Kidney (tissue), 14 donors: ENCODE results near the gene PABPC1L. TPM values are rescaled to one million over a fixed set of nuclear protein-coding genes. Genes with fewer than 3 reads are reported as not detected.

ENCODE experiments used
- DNase-seq, 5 donors: peaks; one replicate each; pipeline ENCODE4 v3.0.0-alpha.2; 2013 to 2020
- FAIRE-seq: peaks from 2 replicates; lab custom pipeline; 2012; peaks lifted over from hg19 to GRCh38; lab: Jason Lieb, UNC
- H3K27ac ChIP-seq, 2 donors: one replicate each; pipeline ENCODE4 v1.7.0; 2013; ENCODE audit warnings: low read depth in 2 of 2, low read length in 2 of 2, inconsistent platforms in 1 of 2
- H3K27me3 ChIP-seq: one replicate; pipeline ENCODE4 v1.7.1; 2013; ENCODE audit warnings: low read length, inconsistent platforms; ENCODE audit not compliant: control insufficient read depth, insufficient read depth
- H3K36me3 ChIP-seq, 3 donors: one replicate each; pipeline versions ENCODE4 v1.7.0 to v1.7.1; 2013; ENCODE audit warnings: low read length in 3 of 3, control low read depth in 1 of 3, inconsistent platforms in 1 of 3; ENCODE audit not compliant: insufficient read depth in 3 of 3, control insufficient read depth in 2 of 3
- H3K4me1 ChIP-seq, 3 donors: one replicate each; pipeline versions ENCODE4 v1.7.0 to v1.7.1; 2013; ENCODE audit warnings: low read length in 3 of 3, inconsistent platforms in 1 of 3, low read depth in 1 of 3; ENCODE audit not compliant: control insufficient read depth in 2 of 3, insufficient read depth in 2 of 3
- H3K4me3 ChIP-seq, 3 donors: one replicate each; pipeline versions ENCODE4 v1.7.0 to v1.8.1; 2013; ENCODE audit warnings: low read length in 3 of 3, control low read depth in 1 of 3, inconsistent platforms in 1 of 3
- H3K9ac ChIP-seq, 3 donors: one replicate each; pipeline versions ENCODE4 v1.7.0 to v1.7.1; 2013; ENCODE audit warnings: low read length in 3 of 3, control low read depth in 1 of 3, inconsistent platforms in 1 of 3
- H3K9me3 ChIP-seq, 3 donors: one replicate each; pipeline versions ENCODE4 v1.7.0 to v1.7.1; 2013; ENCODE audit warnings: low read length in 3 of 3, control low read depth in 1 of 3, inconsistent platforms in 1 of 3; ENCODE audit not compliant: control insufficient read depth in 2 of 3, insufficient read depth in 1 of 3
- CTCF ChIP-seq: IDR thresholded peaks from 3 replicates; pipeline ENCODE4 v1.5.1; 2012; ENCODE audit warnings: mild to moderate bottlenecking, moderate library complexity, borderline replicate concordance; ENCODE audit not compliant: insufficient read depth; ENCODE audit errors: extremely low read depth
- intact Hi-C: fragments of 100-400 bp; cut with DNase I; formaldehyde crosslinking; loops from one replicate; pipeline ENCODE4 v1.11.1; 2022
- polyA plus RNA-seq: library from polyadenylated mRNA; stranded (reverse); fragments of 350-450 nt; fragmentation: Illumina TruSeq; extraction: RNeasy Lipid Tissue Mini Kit (QIAGEN cat#74804); gene quantifications from one replicate; pipeline ENCODE4 v1.2.3, GENCODE V29; 2014; ENCODE audit warnings: low read depth, low replicate concordance; ENCODE audit not compliant: insufficient read depth
- total RNA-seq: library from RNA; stranded (reverse); fragmentation: NEBNext Ultra II Directional; extraction: Animal tissue kit (Norgen Biotek cat#: 25700); gene quantifications from one replicate; pipeline ENCODE4 v1.2.1, GENCODE V29; 2021
- donor health status: control.
- donor health status: control.
- donor health status: control.
- donor health status: control.
- donor health status: control.
- donor health status: DM: yes; HTN: yes; CAD: no.
- donor health status: Normal renal cell carcinoma (clear cell type).

The PABPC1L gene
- total and polyA plus RNA-seq, 2 donors from 2014 or later, result 24.4 to 48.6 TPM

DNA sequence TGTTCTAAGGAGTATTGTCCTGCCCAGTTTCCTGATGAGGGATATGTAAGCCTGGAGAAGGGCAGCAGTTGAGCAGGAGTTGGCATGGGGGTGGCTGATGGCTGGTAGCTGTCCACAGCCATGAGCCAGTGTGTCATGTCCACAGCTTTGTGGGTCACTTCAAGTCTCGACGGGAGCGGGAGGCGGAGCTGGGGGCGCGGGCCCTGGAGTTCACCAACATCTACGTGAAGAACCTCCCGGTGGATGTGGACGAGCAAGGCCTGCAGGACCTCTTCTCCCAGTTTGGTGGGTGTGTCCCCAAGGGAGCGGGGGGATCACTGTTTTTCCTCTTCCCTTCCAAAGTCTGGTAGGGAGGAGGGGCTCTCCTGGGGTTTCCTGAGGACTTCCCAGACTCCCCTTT lies 8.9 kb downstream of the PABPC1L start:
- intact Hi-C loops, result no loop called here
- Histone ChIP-seq H3K9me3 (no peaks in the 10 kb centered on the region), H3K36me3 (peaks cover 0 to 14% (median 0%) of the 10 kb centered on the region in 3 donors), H3K27ac (no peak overlapping the region), H3K9ac (no peak overlapping the region), H3K27me3 (no peaks in the 10 kb centered on the region), H3K4me3 (no peak overlapping the region), H3K4me1 (no peaks in the 10 kb centered on the region)
- TF ChIP-seq CTCF, result no peak
- DNase-seq (peak in 1 of 5 donors; percentile 74), FAIRE-seq (no peak)

DNA sequence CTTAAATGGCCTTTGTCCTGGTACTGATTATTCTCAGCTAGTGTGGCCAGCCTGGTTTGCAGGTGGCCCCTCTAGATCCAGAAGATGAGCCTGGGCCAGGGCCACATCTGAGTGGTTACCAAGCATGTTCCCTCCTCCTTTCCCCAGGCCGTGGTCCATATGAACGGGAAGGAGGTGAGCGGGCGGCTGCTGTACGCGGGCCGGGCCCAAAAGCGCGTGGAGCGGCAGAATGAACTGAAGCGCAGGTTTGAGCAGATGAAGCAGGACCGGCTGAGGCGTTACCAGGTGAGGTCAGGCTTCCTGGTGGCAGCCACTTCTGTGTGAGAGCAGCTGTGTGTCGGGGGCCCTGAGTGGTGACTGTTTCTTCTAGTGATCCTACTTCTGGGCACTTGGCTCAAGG lies 11.6 kb downstream of the PABPC1L start:
- H3K27me3 ChIP-seq, result no peaks in the 10 kb centered on the region
- H3K9me3 ChIP-seq, result no peaks in the 10 kb centered on the region
- no peaks in the 10 kb centered on the region for H3K4me1 ChIP-seq
- H3K36me3 ChIP-seq, result peaks cover 0 to 12% (median 0%) of the 10 kb centered on the region in 3 donors
- H3K27ac ChIP-seq, result no peak overlapping the region
- H3K4me3 ChIP-seq, result no peak overlapping the region
- no peak overlapping the region for H3K9ac ChIP-seq
- no peak for FAIRE-seq
- DNase-seq, result no peak
- intact Hi-C loops, result no loop called here
- no peak for TF ChIP-seq CTCF

- intact Hi-C loops, result no loop called here
- Histone ChIP-seq H3K4me1 (no peaks in the 10 kb centered on the region), H3K4me3 (no peak overlapping the region), H3K9me3 (no peaks in the 10 kb centered on the region), H3K36me3 (peaks cover 0 to 6% (median 0%) of the 10 kb centered on the region in 3 donors), H3K27me3 (no peaks in the 10 kb centered on the region), H3K9ac (no peak overlapping the region), H3K27ac (no peak overlapping the region)
- no peak for DNase-seq
- FAIRE-seq, result no peak
- no peak for TF ChIP-seq CTCF
Observed at GRCh38 chr20:44924541-44924940, 14.7 kb downstream of the PABPC1L start.

DNA sequence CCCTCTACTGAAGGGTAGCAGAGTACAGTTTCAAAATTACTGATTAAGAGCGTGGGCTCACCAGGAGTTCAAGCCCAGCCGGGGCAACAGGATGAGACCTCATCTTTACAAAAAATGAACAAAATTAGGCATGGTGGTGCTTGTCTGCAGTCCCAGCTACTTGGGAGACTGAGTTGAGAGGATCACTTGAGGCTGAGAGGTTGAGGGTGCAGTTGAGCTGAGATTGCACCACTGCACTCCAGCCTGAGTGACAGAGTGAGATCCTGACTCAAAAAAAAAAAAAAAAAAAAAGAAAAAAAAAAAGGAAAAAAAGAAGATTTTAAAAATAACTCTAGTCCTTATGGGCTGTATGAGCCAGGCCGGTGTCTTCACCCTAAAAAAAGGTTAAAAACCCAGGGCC lies 18.7 kb downstream of the PABPC1L start:
- H3K9ac ChIP-seq, result no peak overlapping the region
- no peak for TF ChIP-seq CTCF
- H3K9me3 ChIP-seq, result no peaks in the 10 kb centered on the region
- H3K4me3 ChIP-seq, result no peak overlapping the region
- no peaks in the 10 kb centered on the region for H3K27me3 ChIP-seq
- FAIRE-seq (no peak), DNase-seq (no peak)
- H3K27ac ChIP-seq, result no peak overlapping the region
- no peaks in the 10 kb centered on the region for H3K4me1 ChIP-seq
- peaks cover 0 to 2% (median 0%) of the 10 kb centered on the region in 3 donors for H3K36me3 ChIP-seq
- intact Hi-C loops, result no loop called here
